ENCODE measurements around the gene FBXL15.

- no peak for TF ChIP-seq CTCF (IDR thresholded peaks at IDR 0.05; ENCODE audit: insufficient read depth, low read depth, low read length)
- TF ChIP-seq EZH2 (IDR thresholded peaks at IDR 0.05; ENCODE audit: insufficient read depth, low read length): no peak
Measured at GRCh38 chr10:102414749-102415148, 5.9 kb upstream of the FBXL15 start.
